HG03025 (cell line): ENCODE measurements around the gene PTGER3.
"Not testable (repeated sequence)": the region's sequence is repeated elsewhere in the genome, so short reads cannot be mapped to it uniquely, and the experiment has no call there.

Experiments used
- ATAC-seq: cut with Tn5 transposase; IDR thresholded peaks from one replicate; pipeline ENCODE4 v1.9.1; 2021; ENCODE audit warnings: mild to moderate bottlenecking, moderate library complexity; ENCODE audit not compliant: unreplicated experiment, low FRiP score

The PTGER3 gene

GRCh38 chr1:70963374-70963773 lies 84.2 kb downstream of the PTGER3 start:
- no peak for ATAC-seq

- ATAC-seq: no peak
Measured at GRCh38 chr1:70961374-70961975, 86.1 kb downstream of the PTGER3 start.

- ATAC-seq: no peak
Measured at GRCh38 chr1:70948396-70949017, 99.1 kb downstream of the PTGER3 start.

GRCh38 chr1:70947835-70948234 lies 99.8 kb downstream of the PTGER3 start:
- ATAC-seq: no peak

GRCh38 chr1:70945676-70946075 lies 101.9 kb downstream of the PTGER3 start:
- no peak for ATAC-seq

- no peak for ATAC-seq
Measured at GRCh38 chr1:70945251-70945650, 102.4 kb downstream of the PTGER3 start.

- ATAC-seq: no peak
Measured at GRCh38 chr1:70941563-70941962, 106.1 kb downstream of the PTGER3 start.

- not testable (repeated sequence) for ATAC-seq
Measured at GRCh38 chr1:70940398-70940797, 107.2 kb downstream of the PTGER3 start.

- no peak for ATAC-seq
Measured at GRCh38 chr1:70934194-70934961, 113.2 kb downstream of the PTGER3 start.

- ATAC-seq: no peak
Measured at GRCh38 chr1:70930062-70930461, 117.6 kb downstream of the PTGER3 start.

GRCh38 chr1:70922196-70922595 lies 125.4 kb downstream of the PTGER3 start:
- no peak for ATAC-seq
